Epithelial cell of proximal tubule (primary cell): ENCODE measurements around the gene DOCK2. TPM values are rescaled to one million over a fixed set of nuclear protein-coding genes. Genes with fewer than 3 reads are reported as not detected.
A peak's percentile ranks its signal among the peaks of the same experiment; 100 is the strongest.

ENCODE experiments used
- DNase-seq: peaks from one replicate; pipeline ENCODE4 v3.0.0-alpha.2; 2011; ENCODE audit warnings: low read depth
- H3K4me3 ChIP-seq: 2 replicates; pipeline ENCODE4 v1.5.1; 2011; ENCODE audit warnings: low read depth, mild to moderate bottlenecking, low read length
- CTCF ChIP-seq: conservative IDR thresholded peaks from 2 replicates; pipeline ENCODE4 v1.5.1; 2012; ENCODE audit warnings: low read depth, mild to moderate bottlenecking, low read length
- total RNA-seq: library from RNA; depleted of rRNA; stranded (reverse); fragments of >200 nt; gene quantifications from 2 replicates; pipeline ENCODE4 v1.2.3, GENCODE V29; 2015

Gene DOCK2
- total RNA-seq, 1 donor from 2014 or later = 30.4 TPM

GRCh38 chr5:169706071-169706470, 69.0 kb downstream of the DOCK2 start:
- TF ChIP-seq CTCF = no peak
- H3K4me3 ChIP-seq = no peak overlapping the region
- DNase-seq = no peak

- no peak overlapping the region for H3K4me3 ChIP-seq
- peak; percentile 89 for DNase-seq
- TF ChIP-seq CTCF = no peak
These were observed 69.8 kb downstream of the DOCK2 start for GRCh38 chr5:169706758-169707450.

GRCh38 chr5:169707686-169708085, 70.6 kb downstream of the DOCK2 start:
- H3K4me3 ChIP-seq = no peak overlapping the region
- TF ChIP-seq CTCF = no peak
- no peak for DNase-seq

- H3K4me3 ChIP-seq = no peak overlapping the region
- TF ChIP-seq CTCF = no peak
- DNase-seq = no peak
These were observed 73.6 kb downstream of the DOCK2 start for GRCh38 chr5:169710675-169711074.

GRCh38 chr5:169711551-169712225, 74.6 kb downstream of the DOCK2 start:
- no peak for TF ChIP-seq CTCF
- no peak overlapping the region for H3K4me3 ChIP-seq
- no peak for DNase-seq

GRCh38 chr5:169712428-169712827, 75.4 kb downstream of the DOCK2 start:
- DNase-seq = no peak
- TF ChIP-seq CTCF = no peak
- no peak overlapping the region for H3K4me3 ChIP-seq

- TF ChIP-seq CTCF = no peak
These were observed 79.2 kb downstream of the DOCK2 start for GRCh38 chr5:169716287-169716686.

More at GRCh38 chr5:169716287-169716686, 79.2 kb downstream of the DOCK2 start:
- DNase-seq = peak; percentile 87
- H3K4me3 ChIP-seq = no peak overlapping the region
